NCI-H510A (cell line): Measurements from ENCODE around the gene DCUN1D5.
A peak's percentile ranks its signal among the peaks of the same experiment; 100 is the strongest.
"Not testable (repeated sequence)": the region's sequence is repeated elsewhere in the genome, so short reads cannot be mapped to it uniquely, and the experiment has no call there.

ENCODE experiments used
- DNase-seq: peaks from one replicate; lab custom pipeline; 2025; lab: John Stamatoyannopoulos, UW

Gene DCUN1D5

GRCh38 chr11:103055221-103055890, 36.6 kb downstream of the DCUN1D5 start:
- DNase-seq, result no peak

GRCh38 chr11:103053997-103054396, 38.0 kb downstream of the DCUN1D5 start:
- no peak for DNase-seq

- no peak for DNase-seq
Observed at GRCh38 chr11:103051981-103052380, 40.0 kb downstream of the DCUN1D5 start.

GRCh38 chr11:103051151-103051801, 40.7 kb downstream of the DCUN1D5 start:
- DNase-seq, result no peak

GRCh38 chr11:103050351-103050750, 41.6 kb downstream of the DCUN1D5 start:
- DNase-seq, result no peak

- no peak for DNase-seq
Observed at GRCh38 chr11:103047837-103048236, 44.1 kb downstream of the DCUN1D5 start.

GRCh38 chr11:103043826-103044678, 47.9 kb downstream of the DCUN1D5 start:
- no peak for DNase-seq

GRCh38 chr11:103042161-103042560, 49.8 kb downstream of the DCUN1D5 start:
- no peak for DNase-seq

- DNase-seq, result peak; percentile 18
Observed at GRCh38 chr11:103035791-103036434, 56.0 kb downstream of the DCUN1D5 start.

GRCh38 chr11:103035216-103035615, 56.7 kb downstream of the DCUN1D5 start:
- no peak for DNase-seq

GRCh38 chr11:103031834-103032233, 60.1 kb downstream of the DCUN1D5 start:
- DNase-seq, result no peak

GRCh38 chr11:103029401-103029800, 62.6 kb downstream of the DCUN1D5 start:
- no peak for DNase-seq

GRCh38 chr11:103028304-103029020, 63.5 kb downstream of the DCUN1D5 start:
- DNase-seq, result not testable (repeated sequence)

GRCh38 chr11:103024086-103024485, 67.9 kb downstream of the DCUN1D5 start:
- no peak for DNase-seq

GRCh38 chr11:103016031-103016430, 75.9 kb downstream of the DCUN1D5 start:
- no peak for DNase-seq

- no peak for DNase-seq
Observed at GRCh38 chr11:103013421-103013820, 78.5 kb downstream of the DCUN1D5 start.
